B cell (primary cell): ENCODE data around the gene APOD. TPM values are rescaled to one million over a fixed set of nuclear protein-coding genes. Genes with fewer than 3 reads are reported as not detected.
"Not testable (repeated sequence)": the region's sequence is repeated elsewhere in the genome, so short reads cannot be mapped to it uniquely, and the experiment has no call there.

Experiments
- ATAC-seq: fragments of 200-7000 bp; cut with Tn5 transposase; one replicate; pipeline ENCODE4 v1.10.0; 2021; ENCODE audit warnings: low read depth, mild to moderate bottlenecking, moderate number of reproducible peaks, moderate library complexity
- CTCF ChIA-PET: fragments of 350-600 bp; sonication (Branson Sonifier 250); formaldehyde crosslinking; loops from one replicate; lab custom pipeline; 2021; ENCODE audit warnings: antibody characterized with exemption, inconsistent platforms; lab: Charles Lee
- POLR2A ChIA-PET: fragments of 350-600 bp; sonication (Branson Sonifier 250); formaldehyde crosslinking; loops from one replicate; lab custom pipeline; 2021; ENCODE audit warnings: antibody characterized with exemption; lab: Charles Lee
- DNase-seq: peaks from one replicate; pipeline ENCODE4 v3.0.0; 2013
- H2AFZ ChIP-seq: 2 replicates; pipeline ENCODE4 v1.6.1; 2012; ENCODE audit warnings: mild to moderate bottlenecking, low read depth, low read length; ENCODE audit not compliant: insufficient read depth, poor library complexity, severe bottlenecking
- H3K27ac ChIP-seq, 2 donors: 1 replicate in 1 of 2; 2 replicates in 1 of 2; pipeline ENCODE4 v1.5.1; 2012 to 2013; ENCODE audit warnings: low read length in 2 of 2, mild to moderate bottlenecking in 2 of 2, moderate library complexity in 1 of 2
- H3K27me3 ChIP-seq, 4 experiments: fragments of 200-600 bp in 1 of 4; sonication (generic) in 1 of 4; replicated peaks in 1 of 4; 1 replicate in 2 of 4; 2 replicates in 2 of 4; pipeline versions ENCODE4 v1.6.1 to v1.7.0; 2013 to 2016; ENCODE audit warnings: low read length in 3 of 4, mild to moderate bottlenecking in 2 of 4, mixed read lengths in 1 of 4, moderate library complexity in 1 of 4; ENCODE audit not compliant: insufficient read depth in 4 of 4, control insufficient read depth in 3 of 4; ENCODE audit errors: control extremely low read depth in 1 of 4
- H3K36me3 ChIP-seq, 2 experiments: replicated peaks in 1 of 2; 1 replicate in 1 of 2; 2 replicates in 1 of 2; pipeline versions ENCODE4 v1.6.1 to v1.7.1; 2013; ENCODE audit warnings: low read length in 1 of 2; ENCODE audit not compliant: insufficient read depth in 2 of 2, control insufficient read depth in 1 of 2; ENCODE audit errors: control extremely low read depth in 1 of 2, extremely low read depth in 1 of 2
- H3K4me1 ChIP-seq, 2 donors: fragments of 200-600 bp in 1 of 2; sonication (generic) in 1 of 2; 1 replicate in 1 of 2; 2 replicates in 1 of 2; pipeline versions ENCODE4 v1.5.1 to v1.6.1; 2013 to 2017; ENCODE audit warnings: low read length in 2 of 2; ENCODE audit not compliant: control insufficient read depth in 2 of 2, insufficient read depth in 2 of 2
- H3K4me2 ChIP-seq: replicated peaks from 2 replicates; pipeline ENCODE3; 2012; ENCODE audit warnings: mild to moderate bottlenecking, low read depth, low read length; ENCODE audit not compliant: poor library complexity, severe bottlenecking
- H3K4me3 ChIP-seq, 5 experiments: fragments of 200-600 bp in 1 of 5; sonication (generic) in 1 of 5; 1 replicate in 3 of 5; 2 replicates in 2 of 5; pipeline versions ENCODE4 v1.5.1 to v1.7.0; 2011 to 2016; ENCODE audit warnings: low read length in 4 of 5, mild to moderate bottlenecking in 4 of 5, low read depth in 2 of 5, control low read depth in 1 of 5, moderate library complexity in 1 of 5; ENCODE audit not compliant: insufficient read depth in 1 of 5; ENCODE audit errors: control extremely low read depth in 1 of 5, extremely low read depth in 1 of 5
- H3K79me2 ChIP-seq: fragments of 200-600 bp; sonication (generic); one replicate; pipeline ENCODE4 v1.6.0; 2016; ENCODE audit warnings: low read length; ENCODE audit not compliant: control insufficient read depth, insufficient read depth
- H3K9ac ChIP-seq: fragments of 200-600 bp; sonication (generic); 2 replicates; pipeline ENCODE4 v1.6.1; 2017; ENCODE audit warnings: mild to moderate bottlenecking, low read length, moderate library complexity
- H3K9me3 ChIP-seq, 3 donors: one replicate each; pipeline versions ENCODE4 v1.6.1 to v1.7.1; 2013; ENCODE audit warnings: low read length in 2 of 3; ENCODE audit not compliant: control insufficient read depth in 2 of 3, insufficient read depth in 1 of 3; ENCODE audit errors: control extremely low read depth in 1 of 3
- H4K20me1 ChIP-seq: 2 replicates; pipeline ENCODE4 v1.6.0; 2012; ENCODE audit warnings: mild to moderate bottlenecking, low read length; ENCODE audit not compliant: insufficient read depth, control insufficient read depth, poor library complexity, severe bottlenecking
- H3K27ac Mint-ChIP-seq: one replicate; pipeline ENCODE4 v1.8.0; 2021; ENCODE audit warnings: mixed read lengths
- H3K27me3 Mint-ChIP-seq: one replicate; pipeline ENCODE4 v1.8.0; 2021; ENCODE audit warnings: mixed read lengths
- H3K4me1 Mint-ChIP-seq: one replicate; pipeline ENCODE4 v1.8.0; 2021; ENCODE audit warnings: mixed read lengths
- H3K4me3 Mint-ChIP-seq: one replicate; pipeline ENCODE4 v1.8.0; 2021; ENCODE audit warnings: mixed read lengths
- H3K9me3 Mint-ChIP-seq: one replicate; pipeline ENCODE4 v1.8.0; 2022; ENCODE audit warnings: mixed read lengths; ENCODE audit not compliant: insufficient read depth
- WGBS: methylation state at CpG from one replicate; pipeline ENCODE4 v1.1.5; 2013; ENCODE audit warnings: missing lambda C conversion rate; ENCODE audit not compliant: insufficient coverage; 5-methylcytosine and 5-hydroxymethylcytosine counted together
- intact Hi-C: fragments of 100-400 bp; cut with micrococcal nuclease; formaldehyde crosslinking; loops from one replicate; pipeline ENCODE4 v1.10.0; 2022
- polyA plus RNA-seq: library from polyadenylated mRNA; depleted of rRNA; stranded (reverse); fragments of >200 nt; gene quantifications from 2 replicates; pipeline ENCODE4 v1.2.3, GENCODE V29; 2012
- total RNA-seq, 2 donors: library from RNA; stranded (reverse); fragments of 120-200 nt in 1 of 2; gene quantifications; 1 replicate in 1 of 2; 2 replicates in 1 of 2; pipeline versions ENCODE4 v1.2.3 to v1.2.4, GENCODE V29; 2013 to 2022

APOD gene
- total and polyA plus RNA-seq, 2 donors (not counting 1 experiment from before 2014, with no cell fraction given), result 0.59 TPM; not detected in 1

- H3K9ac ChIP-seq, DNase-seq, H3K9me3 ChIP-seq, H3K9me3 Mint-ChIP-seq, intact Hi-C loops, H3K27ac ChIP-seq, ATAC-seq, H3K27ac Mint-ChIP-seq, H3K4me3 ChIP-seq, H2AFZ ChIP-seq, H3K27me3 ChIP-seq, H3K36me3 ChIP-seq, H3K79me2 ChIP-seq, H3K4me1 Mint-ChIP-seq, H3K4me1 ChIP-seq, POLR2A ChIA-PET, H4K20me1 ChIP-seq, H3K4me2 ChIP-seq, CTCF ChIA-PET: not testable (repeated sequence)
- H3K27me3 Mint-ChIP-seq, result peaks cover 20% of the 10 kb centered on the region
- WGBS, result 94% methylated on average over 6 of the region's 20 CpGs
- peak overlapping the region; percentile 56 for H3K4me3 Mint-ChIP-seq
Observed at GRCh38 chr3:195632046-195632445, 48.3 kb upstream of the APOD start.

DNA sequence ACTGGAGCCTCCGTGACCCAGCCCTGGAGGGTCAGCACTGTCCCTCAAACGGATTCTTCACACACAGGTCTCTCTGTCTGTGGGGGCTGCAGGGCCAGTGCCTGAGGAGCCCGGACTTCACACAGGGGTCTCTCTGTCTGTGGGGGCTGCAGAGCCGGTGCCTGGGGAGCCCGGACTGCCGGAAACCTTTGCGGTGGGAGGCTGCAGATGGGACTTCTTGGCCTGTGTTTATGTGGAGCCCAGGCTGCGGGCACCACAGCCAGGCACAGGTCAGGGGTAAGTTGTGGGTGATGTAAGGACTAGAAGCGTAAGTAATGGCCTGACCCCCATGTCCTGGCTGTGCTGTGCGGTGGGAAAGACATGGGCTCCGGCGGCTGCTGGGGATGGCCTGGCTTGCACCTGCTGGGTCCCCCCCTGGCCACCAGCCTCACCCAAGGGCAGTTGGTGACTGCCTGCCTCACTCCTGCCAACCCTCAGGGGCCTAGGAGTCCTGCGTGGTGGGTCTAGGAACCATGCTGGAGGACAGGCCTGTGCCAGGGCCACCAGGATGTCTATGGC, 47.3 kb upstream of the APOD start:
- H3K79me2 ChIP-seq, H3K4me1 Mint-ChIP-seq, intact Hi-C loops, H3K9me3 Mint-ChIP-seq, H3K4me1 ChIP-seq, H3K4me3 Mint-ChIP-seq, H3K27me3 ChIP-seq, H3K27ac ChIP-seq, H3K36me3 ChIP-seq, H4K20me1 ChIP-seq, H3K9me3 ChIP-seq, H3K27ac Mint-ChIP-seq, H3K4me2 ChIP-seq, H3K4me3 ChIP-seq, CTCF ChIA-PET, DNase-seq, H2AFZ ChIP-seq, H3K9ac ChIP-seq, ATAC-seq, POLR2A ChIA-PET: not testable (repeated sequence)
- 90% methylated on average over 5 of the region's 13 CpGs for WGBS
- peaks cover 22% of the 10 kb centered on the region for H3K27me3 Mint-ChIP-seq

GRCh38 chr3:195630086-195630917, 46.6 kb upstream of the APOD start:
- H3K4me3 ChIP-seq, H4K20me1 ChIP-seq, H3K4me3 Mint-ChIP-seq, DNase-seq, H3K4me1 Mint-ChIP-seq, H2AFZ ChIP-seq, H3K27me3 ChIP-seq, H3K9me3 ChIP-seq, H3K27ac Mint-ChIP-seq, intact Hi-C loops, POLR2A ChIA-PET, H3K79me2 ChIP-seq, H3K36me3 ChIP-seq, H3K9me3 Mint-ChIP-seq, H3K4me1 ChIP-seq, ATAC-seq, CTCF ChIA-PET, H3K27ac ChIP-seq, H3K9ac ChIP-seq, H3K4me2 ChIP-seq: not testable (repeated sequence)
- peaks cover 22% of the 10 kb centered on the region for H3K27me3 Mint-ChIP-seq
- 23% methylated on average over 11 of the region's 32 CpGs for WGBS

GRCh38 chr3:195629682-195630081, 45.9 kb upstream of the APOD start:
- H3K27me3 ChIP-seq, H3K36me3 ChIP-seq, H3K27ac Mint-ChIP-seq, H3K4me2 ChIP-seq, POLR2A ChIA-PET, H3K27ac ChIP-seq, H3K4me1 ChIP-seq, ATAC-seq, H4K20me1 ChIP-seq, H3K9me3 ChIP-seq, H3K4me3 Mint-ChIP-seq, H3K79me2 ChIP-seq, DNase-seq, CTCF ChIA-PET, H3K4me3 ChIP-seq, H3K9me3 Mint-ChIP-seq, H3K9ac ChIP-seq, H3K4me1 Mint-ChIP-seq, H2AFZ ChIP-seq: not testable (repeated sequence)
- 94% methylated on average over 3 of the region's 7 CpGs for WGBS
- peaks cover 22% of the 10 kb centered on the region for H3K27me3 Mint-ChIP-seq
- intact Hi-C loops, result loop anchor here (10.0 kb wide), 1 partner anchor 225 kb away; no protein-coding TSS in a partner anchor
